Colonic mucosa (tissue), 4 donors: ENCODE measurements around the gene TKTL1. TPM values are rescaled to one million over a fixed set of nuclear protein-coding genes. Genes with fewer than 3 reads are reported as not detected.
A peak's percentile ranks its signal among the peaks of the same experiment; 100 is the strongest.

ENCODE experiments used
- DNase-seq: peaks from one replicate; pipeline ENCODE4 v3.0.0-alpha.2; 2020
- H3K27ac ChIP-seq: fragments of 200-600 bp; one replicate; pipeline ENCODE4 v1.8.0; 2021
- H3K27me3 ChIP-seq: fragments of 200-600 bp; one replicate; pipeline ENCODE4 v1.8.0; 2021
- H3K36me3 ChIP-seq: fragments of 200-600 bp; one replicate; pipeline ENCODE4 v1.8.0; 2021
- H3K4me1 ChIP-seq: fragments of 200-600 bp; one replicate; pipeline ENCODE4 v1.8.0; 2021; ENCODE audit warnings: mild to moderate bottlenecking
- H3K4me3 ChIP-seq: fragments of 200-600 bp; one replicate; pipeline ENCODE4 v1.8.0; 2021
- H3K9ac ChIP-seq, 2 donors: one replicate each; pipeline ENCODE4 v1.7.0; 2013; ENCODE audit warnings: control low read depth in 2 of 2, low read depth in 2 of 2, low read length in 2 of 2
- H3K9me3 ChIP-seq: fragments of 200-600 bp; one replicate; pipeline ENCODE4 v1.8.0; 2021
- CTCF ChIP-seq: fragments of 200-600 bp; IDR thresholded peaks from one replicate; pipeline ENCODE4 v1.8.0; 2022; ENCODE audit warnings: antibody characterized with exemption, mild to moderate bottlenecking
- intact Hi-C: fragments of 100-400 bp; cut with DNase I; formaldehyde crosslinking; loops from one replicate; pipeline ENCODE4 v1.14.1; 2022
- total RNA-seq, 2 donors: library from RNA; stranded (reverse); fragmentation: NEBNext Ultra II Directional in 1 of 2; extraction: Animal tissue kit (Norgen Biotek cat#: 25700) in 1 of 2; gene quantifications; one replicate each; pipeline ENCODE4 v1.2.1, GENCODE V29; 2021
- donor health status: healthy.
- donor health status: DM: no; HTN: no; CAD: no.
- donor health status: DM: no; HTN: no; CAD: no.

TKTL1 gene
- total RNA-seq, 2 donors from 2014 or later, result not detected

GRCh38 chrX:154348646-154349358, 53.2 kb downstream of the TKTL1 start:
- H3K27ac ChIP-seq, result no peak overlapping the region
- DNase-seq, result no peak
- intact Hi-C loops, result no loop called here
- no peak overlapping the region for H3K4me3 ChIP-seq
- no peaks in the 10 kb centered on the region for H3K27me3 ChIP-seq
- no peaks in the 10 kb centered on the region for H3K36me3 ChIP-seq
- H3K9ac ChIP-seq, result no peak overlapping the region
- H3K4me1 ChIP-seq, result peaks cover 8% of the 10 kb centered on the region
- no peak for TF ChIP-seq CTCF
- no peaks in the 10 kb centered on the region for H3K9me3 ChIP-seq

- H3K4me1 ChIP-seq, result peaks cover 8% of the 10 kb centered on the region
- intact Hi-C loops, result no loop called here
- no peak for TF ChIP-seq CTCF
- H3K27me3 ChIP-seq, result no peaks in the 10 kb centered on the region
- no peak overlapping the region for H3K9ac ChIP-seq
- H3K36me3 ChIP-seq, result no peaks in the 10 kb centered on the region
- no peak overlapping the region for H3K4me3 ChIP-seq
- no peaks in the 10 kb centered on the region for H3K9me3 ChIP-seq
- no peak for DNase-seq
- no peak overlapping the region for H3K27ac ChIP-seq
Observed at GRCh38 chrX:154349359-154349935, 53.9 kb downstream of the TKTL1 start.

- Histone ChIP-seq H3K27ac (no peak overlapping the region), H3K4me1 (peaks cover 8% of the 10 kb centered on the region), H3K9me3 (no peaks in the 10 kb centered on the region), H3K4me3 (no peak overlapping the region), H3K27me3 (no peaks in the 10 kb centered on the region), H3K9ac (no peak overlapping the region), H3K36me3 (no peaks in the 10 kb centered on the region)
- intact Hi-C loops, result no loop called here
- DNase-seq, result no peak
- TF ChIP-seq CTCF, result no peak
Observed at GRCh38 chrX:154349979-154350378, 54.4 kb downstream of the TKTL1 start.

GRCh38 chrX:154350429-154351182, 55.0 kb downstream of the TKTL1 start:
- no peaks in the 10 kb centered on the region for H3K36me3 ChIP-seq
- no peaks in the 10 kb centered on the region for H3K9me3 ChIP-seq
- no peak for TF ChIP-seq CTCF
- H3K27me3 ChIP-seq, result no peaks in the 10 kb centered on the region
- no peak overlapping the region for H3K4me3 ChIP-seq
- peaks cover 8% of the 10 kb centered on the region for H3K4me1 ChIP-seq
- peak overlapping the region in 1 of 2 donors; percentile 35 for H3K9ac ChIP-seq
- H3K27ac ChIP-seq, result no peak overlapping the region
- intact Hi-C loops, result no loop called here
- no peak for DNase-seq

GRCh38 chrX:154351183-154352011, 55.8 kb downstream of the TKTL1 start:
- Histone ChIP-seq H3K27me3 (no peaks in the 10 kb centered on the region), H3K27ac (no peak overlapping the region), H3K9me3 (no peaks in the 10 kb centered on the region), H3K36me3 (no peaks in the 10 kb centered on the region), H3K9ac (peak overlapping the region in 1 of 2 donors; percentile 35), H3K4me1 (peaks cover 8% of the 10 kb centered on the region), H3K4me3 (no peak overlapping the region)
- intact Hi-C loops, result no loop called here
- no peak for TF ChIP-seq CTCF
- no peak for DNase-seq
